IMR-90 (cell line): ENCODE data around the gene CDH23.

Experiments used
- BHLHE40 ChIP-seq: fragments of 150-350 bp; IDR thresholded peaks from 2 replicates; pipeline ENCODE4 v1.6.1; 2016; ENCODE audit warnings: mild to moderate bottlenecking, low read depth, low read length
- CEBPB ChIP-seq: IDR thresholded peaks from 2 replicates; pipeline ENCODE4 v1.6.1; 2012; ENCODE audit warnings: low read depth, low read length, improper control_type of control experiment
- FOS ChIP-seq: fragments of 150-350 bp; IDR thresholded peaks from 2 replicates; pipeline ENCODE4 v1.6.1; 2016; ENCODE audit warnings: low read depth, low read length
- MAFK ChIP-seq: IDR thresholded peaks from 2 replicates; pipeline ENCODE4 v1.6.1; 2012; ENCODE audit warnings: low read depth, low read length, improper control_type of control experiment
- MAZ ChIP-seq: IDR thresholded peaks from 2 replicates; pipeline ENCODE4 v1.6.1; 2012; ENCODE audit warnings: low read depth, mild to moderate bottlenecking, low read length, improper control_type of control experiment, moderate library complexity, borderline replicate concordance
- MXI1 ChIP-seq: IDR thresholded peaks from 2 replicates; pipeline ENCODE4 v1.6.1; 2012; ENCODE audit warnings: low read depth, mild to moderate bottlenecking, low read length, moderate library complexity, borderline replicate concordance
- POLR2A ChIP-seq: IDR thresholded peaks from 2 replicates; pipeline ENCODE4 v1.6.1; 2012; ENCODE audit warnings: mild to moderate bottlenecking, low read depth, low read length
- RAD21 ChIP-seq: IDR thresholded peaks from 2 replicates; pipeline ENCODE4 v1.6.1; 2012; ENCODE audit warnings: low read length, improper control_type of control experiment
- RFX5 ChIP-seq: IDR thresholded peaks from 2 replicates; pipeline ENCODE4 v1.8.0; 2012; ENCODE audit warnings: low read depth, mild to moderate bottlenecking, low read length, moderate library complexity
- SMC3 ChIP-seq: fragments of 150-350 bp; IDR thresholded peaks from 2 replicates; pipeline ENCODE4 v1.6.1; 2016; ENCODE audit warnings: low read depth, mild to moderate bottlenecking, antibody characterized with exemption, low read length, moderate library complexity
- TF ChIP-seq, protein P1 (sequence below): conservative IDR thresholded peaks from 2 replicates; pipeline ENCODE4 v1.5.1; 2012; ENCODE audit warnings: mild to moderate bottlenecking, low read depth, low read length, improper control_type of control experiment
- TF ChIP-seq, protein P2 (sequence below): fragments of 150-350 bp; IDR thresholded peaks from 2 replicates; pipeline ENCODE4 v1.6.1; 2017; ENCODE audit warnings: mild to moderate bottlenecking, antibody characterized with exemption, low read length, low read depth
- TF ChIP-seq, protein P3 (sequence below): fragments of 150-350 bp; IDR thresholded peaks from 2 replicates; pipeline ENCODE4 v1.6.1; 2016; ENCODE audit warnings: low read depth, mild to moderate bottlenecking, low read length, moderate library complexity, borderline replicate concordance

DNA sequence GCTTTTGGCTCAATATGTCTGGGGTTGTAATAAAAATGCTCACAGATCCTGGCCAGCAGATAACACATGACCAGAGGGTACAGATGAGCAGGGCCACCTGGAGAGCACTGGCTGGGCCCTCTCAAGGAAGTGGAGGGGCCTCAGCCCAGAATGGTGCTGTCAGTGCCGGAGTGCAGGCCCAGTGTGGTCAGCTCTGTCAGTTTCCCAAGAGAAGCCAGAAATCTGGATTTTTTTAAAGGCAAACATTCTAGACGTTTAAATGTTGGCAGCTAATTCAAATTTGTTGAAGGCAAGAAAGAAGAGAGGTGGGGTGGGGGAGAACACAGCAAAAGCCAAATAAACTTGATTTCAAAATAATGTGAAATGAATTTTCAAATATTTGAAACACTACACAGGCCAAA lies 320.8 kb downstream of the CDH23 start:
- TF ChIP-seq MAZ (no peak), FOS (no peak), MXI1 (no peak), POLR2A (no peak), RFX5 (no peak), MAFK (no peak), RAD21 (no peak), BHLHE40 (no peak), CEBPB (no peak), SMC3 (no peak)
- TF ChIP-seq, protein P1, sequence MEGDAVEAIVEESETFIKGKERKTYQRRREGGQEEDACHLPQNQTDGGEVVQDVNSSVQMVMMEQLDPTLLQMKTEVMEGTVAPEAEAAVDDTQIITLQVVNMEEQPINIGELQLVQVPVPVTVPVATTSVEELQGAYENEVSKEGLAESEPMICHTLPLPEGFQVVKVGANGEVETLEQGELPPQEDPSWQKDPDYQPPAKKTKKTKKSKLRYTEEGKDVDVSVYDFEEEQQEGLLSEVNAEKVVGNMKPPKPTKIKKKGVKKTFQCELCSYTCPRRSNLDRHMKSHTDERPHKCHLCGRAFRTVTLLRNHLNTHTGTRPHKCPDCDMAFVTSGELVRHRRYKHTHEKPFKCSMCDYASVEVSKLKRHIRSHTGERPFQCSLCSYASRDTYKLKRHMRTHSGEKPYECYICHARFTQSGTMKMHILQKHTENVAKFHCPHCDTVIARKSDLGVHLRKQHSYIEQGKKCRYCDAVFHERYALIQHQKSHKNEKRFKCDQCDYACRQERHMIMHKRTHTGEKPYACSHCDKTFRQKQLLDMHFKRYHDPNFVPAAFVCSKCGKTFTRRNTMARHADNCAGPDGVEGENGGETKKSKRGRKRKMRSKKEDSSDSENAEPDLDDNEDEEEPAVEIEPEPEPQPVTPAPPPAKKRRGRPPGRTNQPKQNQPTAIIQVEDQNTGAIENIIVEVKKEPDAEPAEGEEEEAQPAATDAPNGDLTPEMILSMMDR, result no peak
- TF ChIP-seq, protein P2, sequence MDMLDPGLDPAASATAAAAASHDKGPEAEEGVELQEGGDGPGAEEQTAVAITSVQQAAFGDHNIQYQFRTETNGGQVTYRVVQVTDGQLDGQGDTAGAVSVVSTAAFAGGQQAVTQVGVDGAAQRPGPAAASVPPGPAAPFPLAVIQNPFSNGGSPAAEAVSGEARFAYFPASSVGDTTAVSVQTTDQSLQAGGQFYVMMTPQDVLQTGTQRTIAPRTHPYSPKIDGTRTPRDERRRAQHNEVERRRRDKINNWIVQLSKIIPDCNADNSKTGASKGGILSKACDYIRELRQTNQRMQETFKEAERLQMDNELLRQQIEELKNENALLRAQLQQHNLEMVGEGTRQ, result no peak
- TF ChIP-seq, protein P3, sequence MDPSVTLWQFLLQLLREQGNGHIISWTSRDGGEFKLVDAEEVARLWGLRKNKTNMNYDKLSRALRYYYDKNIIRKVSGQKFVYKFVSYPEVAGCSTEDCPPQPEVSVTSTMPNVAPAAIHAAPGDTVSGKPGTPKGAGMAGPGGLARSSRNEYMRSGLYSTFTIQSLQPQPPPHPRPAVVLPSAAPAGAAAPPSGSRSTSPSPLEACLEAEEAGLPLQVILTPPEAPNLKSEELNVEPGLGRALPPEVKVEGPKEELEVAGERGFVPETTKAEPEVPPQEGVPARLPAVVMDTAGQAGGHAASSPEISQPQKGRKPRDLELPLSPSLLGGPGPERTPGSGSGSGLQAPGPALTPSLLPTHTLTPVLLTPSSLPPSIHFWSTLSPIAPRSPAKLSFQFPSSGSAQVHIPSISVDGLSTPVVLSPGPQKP, result no peak
